Lung (tissue), 12 donors: ENCODE results near the gene CBX4. TPM values are rescaled to one million over a fixed set of nuclear protein-coding genes. Genes with fewer than 3 reads are reported as not detected.

Source experiments
- ATAC-seq: fragments of 200-7000 bp; cut with Tn5 transposase; one replicate; pipeline ENCODE4 v1.9.1; 2020; ENCODE audit warnings: moderate number of reproducible peaks; ENCODE audit not compliant: insufficient read depth, low FRiP score
- DNase-seq, 3 donors: peaks; one replicate each; pipeline ENCODE4 v3.0.0-alpha.2; 2013 to 2017
- H3K27ac ChIP-seq, 2 donors: one replicate each; pipeline ENCODE4 v1.5.1; 2013; ENCODE audit warnings: mild to moderate bottlenecking in 2 of 2, moderate library complexity in 2 of 2, control low read depth in 1 of 2, inconsistent platforms in 1 of 2, low read depth in 1 of 2, low read length in 1 of 2
- H3K27me3 ChIP-seq, 3 donors: one replicate each; pipeline ENCODE4 v1.5.1; 2013; ENCODE audit warnings: low read length in 2 of 3; ENCODE audit not compliant: control insufficient read depth in 3 of 3, insufficient read depth in 3 of 3
- H3K36me3 ChIP-seq, 4 donors: one replicate each; pipeline ENCODE4 v1.5.1; 2013; ENCODE audit warnings: low read length in 4 of 4, mild to moderate bottlenecking in 1 of 4, moderate library complexity in 1 of 4; ENCODE audit not compliant: control insufficient read depth in 4 of 4, insufficient read depth in 4 of 4
- H3K4me1 ChIP-seq, 5 donors: one replicate each; pipeline ENCODE4 v1.5.1; 2013; ENCODE audit warnings: low read length in 5 of 5, mild to moderate bottlenecking in 2 of 5, moderate library complexity in 1 of 5; ENCODE audit not compliant: control insufficient read depth in 5 of 5, insufficient read depth in 5 of 5
- H3K4me3 ChIP-seq: one replicate; pipeline ENCODE4 v1.5.1; 2013; ENCODE audit warnings: mild to moderate bottlenecking, control low read depth, moderate library complexity
- H3K9ac ChIP-seq, 2 donors: one replicate each; pipeline ENCODE4 v1.5.1; 2013; ENCODE audit warnings: low read length in 2 of 2, control low read depth in 1 of 2; ENCODE audit not compliant: insufficient read depth in 1 of 2
- H3K9me3 ChIP-seq, 4 donors: one replicate each; pipeline ENCODE4 v1.5.1; 2013; ENCODE audit warnings: low read length in 3 of 4, mild to moderate bottlenecking in 1 of 4, moderate library complexity in 1 of 4; ENCODE audit not compliant: control insufficient read depth in 4 of 4, insufficient read depth in 3 of 4
- CTCF ChIP-seq: IDR thresholded peaks from 2 replicates; pipeline ENCODE4 v1.5.1; 2012; ENCODE audit warnings: mild to moderate bottlenecking; ENCODE audit errors: control extremely low read depth, extremely low read depth
- WGBS, 2 donors: extraction: QIAGEN DNeasy Blood & Tissue Kit; methylation state at CpG; one replicate each; pipeline ENCODE4 v1.1.7; 2013; 5-methylcytosine and 5-hydroxymethylcytosine counted together
- polyA plus RNA-seq, 2 donors: library from polyadenylated mRNA; stranded (reverse); fragments of 200-250 nt; gene quantifications; one replicate each; pipeline ENCODE4 v1.2.1, GENCODE V29; 2013
- total RNA-seq, 2 donors: library from RNA; depleted of rRNA in 1 of 2; stranded (reverse); fragments of >200 nt in 1 of 2; gene quantifications; one replicate each; pipeline ENCODE4 v1.2.1, GENCODE V29; 2014 to 2021
- donor health status: control.
- donor health status: control.
- donor health status: Bipolar disorder and iron deficiency.
- donor health status: healthy.
- donor health status: DM: yes; HTN: yes; CAD: no.

CBX4 gene
- total and polyA plus RNA-seq, 4 donors, result 12.8 to 32.0 (median 17.5) TPM

GRCh38 chr17:79792341-79792871, 46.8 kb downstream of the CBX4 start:
- no peaks in the 10 kb centered on the region for H3K9me3 ChIP-seq
- WGBS, 2 donors, result 19 to 29% methylated on average over 22 of the region's 22 CpGs
- H3K27ac ChIP-seq, result no peak overlapping the region
- no peak overlapping the region for H3K9ac ChIP-seq
- no peak for TF ChIP-seq CTCF
- peaks cover 0 to 47% (median 10%) of the 10 kb centered on the region in 5 donors for H3K4me1 ChIP-seq
- ATAC-seq (no peak), DNase-seq (peak in 1 of 3 donors; percentile 47)
- no peak overlapping the region for H3K4me3 ChIP-seq
- H3K27me3 ChIP-seq, result peaks cover 0 to 41% (median 41%) of the 10 kb centered on the region in 3 donors
- peaks cover 0 to 7% (median 0%) of the 10 kb centered on the region in 4 donors for H3K36me3 ChIP-seq

DNA sequence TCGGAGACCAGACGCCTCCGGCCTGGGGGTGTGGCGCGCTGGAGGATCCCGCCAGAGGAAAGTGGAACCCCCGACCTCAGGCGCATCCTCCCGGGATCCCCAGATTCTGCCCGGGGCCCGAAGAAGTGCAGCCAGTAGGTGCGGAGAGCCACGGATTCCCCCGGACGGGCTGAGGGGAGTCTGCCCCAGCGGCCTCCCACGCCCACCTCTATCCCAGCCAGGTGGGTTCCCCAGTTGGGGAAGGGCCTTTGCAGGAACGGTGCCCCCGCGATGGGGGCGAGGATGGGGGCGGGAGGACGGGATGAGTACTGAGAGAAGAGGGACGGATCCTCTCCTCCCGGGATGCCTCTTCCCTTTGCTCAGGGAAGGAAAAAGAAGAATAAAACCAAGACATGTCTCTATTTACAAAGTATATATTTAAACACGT, 47.5 kb downstream of the CBX4 start:
- Histone ChIP-seq H3K36me3 (peaks cover 0 to 7% (median 0%) of the 10 kb centered on the region in 4 donors), H3K9me3 (no peaks in the 10 kb centered on the region), H3K9ac (no peak overlapping the region), H3K27ac (no peak overlapping the region), H3K4me3 (no peak overlapping the region), H3K27me3 (peaks cover 0 to 45% (median 41%) of the 10 kb centered on the region in 3 donors), H3K4me1 (peaks cover 0 to 47% (median 10%) of the 10 kb centered on the region in 5 donors)
- TF ChIP-seq CTCF, result no peak
- ATAC-seq (no peak), DNase-seq (no peak)
- 8 to 9% methylated on average over 26 of the region's 26 CpGs for WGBS, 2 donors

DNA sequence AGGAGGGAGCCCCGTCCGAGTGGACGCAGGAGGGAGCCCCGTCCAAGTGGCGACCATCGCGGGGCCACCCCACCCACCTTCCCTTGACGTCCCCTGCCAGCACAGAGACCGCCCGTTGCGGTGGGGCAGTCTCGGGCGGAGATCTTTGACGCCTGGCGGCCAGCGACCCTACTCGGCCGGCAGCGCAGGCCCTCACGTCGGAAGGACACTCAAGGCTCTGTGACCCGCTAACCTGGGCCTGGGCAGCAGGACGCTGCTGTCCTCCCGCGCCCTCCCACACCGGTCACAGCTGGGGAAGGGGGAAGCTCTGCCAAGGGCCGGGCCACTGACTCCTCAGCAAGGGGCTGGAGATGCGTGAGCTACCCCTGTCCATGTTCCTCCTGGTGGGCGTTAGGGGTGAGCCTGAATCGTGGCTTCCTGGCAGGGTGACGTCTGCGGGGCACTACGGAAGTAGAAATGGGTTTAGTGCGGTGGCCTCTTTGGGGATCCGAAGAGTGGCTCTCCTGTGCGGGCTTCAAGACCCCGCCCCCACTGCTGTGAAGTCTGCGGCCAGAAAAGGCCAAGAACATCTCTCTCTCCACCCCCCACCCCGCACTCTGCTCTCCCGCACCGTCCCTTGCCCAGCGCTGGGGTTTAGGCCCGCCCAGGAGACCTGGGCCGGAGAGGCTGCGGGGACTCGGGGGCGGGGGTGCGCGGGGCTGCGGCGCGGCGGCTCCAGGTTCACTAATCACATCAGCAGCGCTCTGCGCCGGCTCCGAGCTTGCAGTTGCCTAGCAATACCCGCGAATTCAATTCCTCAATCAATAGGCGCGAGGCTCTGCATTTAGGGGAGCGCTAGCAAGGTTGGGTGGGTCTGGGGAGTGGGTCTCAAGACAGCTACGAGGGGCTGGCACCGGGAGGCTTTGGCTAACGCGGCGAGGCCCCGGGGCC, 48.2 kb downstream of the CBX4 start:
- H3K9ac ChIP-seq, result no peak overlapping the region
- H3K9me3 ChIP-seq, result no peaks in the 10 kb centered on the region
- WGBS, 2 donors, result 7 to 8% methylated on average over 66 to 68 of the region's 68 CpGs
- no peak overlapping the region for H3K27ac ChIP-seq
- no peak overlapping the region for H3K4me3 ChIP-seq
- peaks cover 0 to 7% (median 0%) of the 10 kb centered on the region in 4 donors for H3K36me3 ChIP-seq
- ATAC-seq (no peak), DNase-seq (peak in 2 of 3 donors; percentile 37 to 39)
- TF ChIP-seq CTCF, result no peak
- H3K4me1 ChIP-seq, result peaks cover 0 to 43% (median 6%) of the 10 kb centered on the region in 5 donors
- H3K27me3 ChIP-seq, result peaks cover 0 to 45% (median 41%) of the 10 kb centered on the region in 3 donors
